ENCODE measurements around the gene CWF19L1.
"Not testable (repeated sequence)": the region's sequence is repeated elsewhere in the genome, so short reads cannot be mapped to it uniquely, and the experiment has no call there.

The CWF19L1 gene

DNA sequence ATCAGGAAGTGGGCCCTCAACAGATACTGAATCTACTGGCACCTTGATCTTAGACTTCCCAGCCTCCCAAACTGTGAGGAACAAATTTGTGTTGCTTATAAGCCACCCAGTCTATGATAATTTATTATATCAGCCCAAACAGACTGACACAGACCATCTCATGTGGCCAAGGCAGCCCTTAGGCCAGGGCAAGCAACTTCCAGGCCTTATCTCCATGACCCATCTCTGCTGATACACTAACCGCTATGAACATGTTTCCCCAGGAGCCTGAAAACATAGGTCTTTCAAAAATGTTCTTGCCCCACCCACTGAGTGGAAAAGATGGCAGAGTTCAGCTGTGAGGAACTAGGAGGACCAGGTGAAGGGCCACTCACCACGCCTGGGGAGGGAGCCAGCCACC lies 22.2 kb upstream of the CWF19L1 start:
- CTCF ChIA-PET: no interaction called here
- TF ChIP-seq SP1 (IDR thresholded peaks at IDR 0.05): no peak
- TF ChIP-seq ARNT (IDR thresholded peaks at IDR 0.05): no peak
- TF ChIP-seq L3MBTL2 (conservative IDR thresholded peaks at IDR 0.05): no peak
- TF ChIP-seq FOXM1 (IDR thresholded peaks at IDR 0.05; ENCODE audit: borderline replicate concordance): no peak
- TF ChIP-seq NFRKB (IDR thresholded peaks at IDR 0.05): no peak
- TF ChIP-seq ZNF384 (IDR thresholded peaks at IDR 0.05): no peak
- TF ChIP-seq ELF4 (IDR thresholded peaks at IDR 0.05): no peak
- no peak for TF ChIP-seq BHLHE40 (IDR thresholded peaks at IDR 0.05; ENCODE audit: borderline replicate concordance)
- no peak for TF ChIP-seq FOXK2 (IDR thresholded peaks at IDR 0.05)
- no peak for TF ChIP-seq TARDBP (IDR thresholded peaks at IDR 0.05)
- no peak for TF ChIP-seq FOXA1 (IDR thresholded peaks at IDR 0.05)
- no peak for TF ChIP-seq HDGF (IDR thresholded peaks at IDR 0.05; ENCODE audit: borderline replicate concordance)
- no peak for TF ChIP-seq CTBP1 (IDR thresholded peaks at IDR 0.05; ENCODE audit: borderline replicate concordance)
- no peak for TF ChIP-seq SUZ12 (IDR thresholded peaks at IDR 0.05)
- TF ChIP-seq LEF1 (IDR thresholded peaks at IDR 0.05; ENCODE audit: borderline replicate concordance): no peak
- no peak for DNase-seq (ENCODE audit: extremely low spot score)
- POLR2A ChIA-PET: interaction anchor here (1.4 kb wide), 1 partner anchor 56 kb away, joined by 3 read pairs; no protein-coding TSS in a partner anchor

DNA sequence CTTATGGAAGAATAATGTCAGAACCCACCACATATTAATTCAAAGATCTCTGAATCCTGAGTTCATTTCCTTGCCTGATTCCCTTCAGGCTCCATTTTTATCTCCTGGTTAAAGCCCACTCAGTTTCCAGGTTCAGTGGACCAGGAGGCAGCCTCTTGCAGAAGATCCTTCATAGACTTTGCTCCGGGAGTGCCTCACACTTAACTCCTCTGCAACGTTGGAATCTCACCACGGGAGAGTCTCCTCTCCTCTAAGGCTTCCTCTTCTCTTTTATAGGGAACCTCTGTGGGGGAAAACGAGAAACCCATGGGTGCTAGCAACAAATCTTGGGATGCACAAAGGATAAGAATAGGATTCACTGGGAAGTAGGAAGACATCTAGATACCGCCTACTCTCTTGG lies 20.8 kb upstream of the CWF19L1 start:
- no peak for DNase-seq (ENCODE audit: extremely low spot score)
- TF ChIP-seq NFRKB (IDR thresholded peaks at IDR 0.05) (no peak), FOXM1 (IDR thresholded peaks at IDR 0.05; ENCODE audit: borderline replicate concordance) (no peak), LEF1 (IDR thresholded peaks at IDR 0.05; ENCODE audit: borderline replicate concordance) (no peak), BHLHE40 (IDR thresholded peaks at IDR 0.05; ENCODE audit: borderline replicate concordance) (no peak), ELF4 (IDR thresholded peaks at IDR 0.05) (no peak), FOXA1 (IDR thresholded peaks at IDR 0.05) (no peak), SUZ12 (IDR thresholded peaks at IDR 0.05) (no peak), L3MBTL2 (conservative IDR thresholded peaks at IDR 0.05) (no peak), ZNF384 (IDR thresholded peaks at IDR 0.05) (no peak), ARNT (IDR thresholded peaks at IDR 0.05) (no peak), HDGF (IDR thresholded peaks at IDR 0.05; ENCODE audit: borderline replicate concordance) (no peak), CTBP1 (IDR thresholded peaks at IDR 0.05; ENCODE audit: borderline replicate concordance) (no peak), FOXK2 (IDR thresholded peaks at IDR 0.05) (no peak), SP1 (IDR thresholded peaks at IDR 0.05) (no peak), TARDBP (IDR thresholded peaks at IDR 0.05) (no peak)
- TF ChIP-seq, protein P1, sequence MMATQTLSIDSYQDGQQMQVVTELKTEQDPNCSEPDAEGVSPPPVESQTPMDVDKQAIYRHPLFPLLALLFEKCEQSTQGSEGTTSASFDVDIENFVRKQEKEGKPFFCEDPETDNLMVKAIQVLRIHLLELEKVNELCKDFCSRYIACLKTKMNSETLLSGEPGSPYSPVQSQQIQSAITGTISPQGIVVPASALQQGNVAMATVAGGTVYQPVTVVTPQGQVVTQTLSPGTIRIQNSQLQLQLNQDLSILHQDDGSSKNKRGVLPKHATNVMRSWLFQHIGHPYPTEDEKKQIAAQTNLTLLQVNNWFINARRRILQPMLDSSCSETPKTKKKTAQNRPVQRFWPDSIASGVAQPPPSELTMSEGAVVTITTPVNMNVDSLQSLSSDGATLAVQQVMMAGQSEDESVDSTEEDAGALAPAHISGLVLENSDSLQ (IDR thresholded peaks at IDR 0.05): no peak
- CTCF ChIA-PET: interaction anchor here (1.0 kb wide), 1 partner anchor 230 kb away, joined by 3 read pairs; no protein-coding TSS in a partner anchor
- POLR2A ChIA-PET: no interaction called here

DNA sequence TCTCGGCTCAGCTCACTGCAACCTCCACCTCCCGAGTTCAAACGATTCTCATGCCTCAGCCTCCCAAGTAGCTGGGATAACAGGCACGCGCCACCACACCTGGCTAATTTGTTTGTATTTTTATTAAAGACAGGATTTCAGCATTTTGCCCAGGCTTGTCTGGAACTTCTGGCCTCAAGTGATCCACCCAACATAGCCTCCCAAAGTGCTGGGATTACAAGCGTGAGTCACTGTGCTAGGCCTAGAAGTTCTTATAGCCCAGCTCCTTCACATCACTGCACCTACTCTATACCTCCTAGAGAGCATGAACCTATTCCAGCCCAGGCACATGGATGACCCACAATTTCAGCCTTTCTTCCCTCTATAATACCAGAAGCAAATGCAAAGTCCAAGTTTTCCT lies 20.3 kb upstream of the CWF19L1 start:
- CTCF ChIA-PET: interaction anchor here (1.0 kb wide), 1 partner anchor 231 kb away, joined by 3 read pairs; no protein-coding TSS in a partner anchor
- DNase-seq (ENCODE audit: extremely low spot score): no peak
- POLR2A ChIA-PET: interaction anchor here (1.2 to 2.4 kb wide), 3 partner anchors 9 to 86 kb away, joined by 3 to 25 read pairs (median 6); no protein-coding TSS in a partner anchor
- no peak for TF ChIP-seq CTBP1 (IDR thresholded peaks at IDR 0.05; ENCODE audit: borderline replicate concordance)
- no peak for TF ChIP-seq L3MBTL2 (conservative IDR thresholded peaks at IDR 0.05)
- TF ChIP-seq TARDBP (IDR thresholded peaks at IDR 0.05): no peak
- TF ChIP-seq FOXM1 (IDR thresholded peaks at IDR 0.05; ENCODE audit: borderline replicate concordance): no peak
- TF ChIP-seq, protein P1 (IDR thresholded peaks at IDR 0.05): no peak
- no peak for TF ChIP-seq ELF4 (IDR thresholded peaks at IDR 0.05)
- no peak for TF ChIP-seq LEF1 (IDR thresholded peaks at IDR 0.05; ENCODE audit: borderline replicate concordance)
- no peak for TF ChIP-seq FOXA1 (IDR thresholded peaks at IDR 0.05)
- TF ChIP-seq NFRKB (IDR thresholded peaks at IDR 0.05): no peak
- TF ChIP-seq SP1 (IDR thresholded peaks at IDR 0.05): no peak
- TF ChIP-seq HDGF (IDR thresholded peaks at IDR 0.05; ENCODE audit: borderline replicate concordance): no peak
- no peak for TF ChIP-seq SUZ12 (IDR thresholded peaks at IDR 0.05)
- no peak for TF ChIP-seq ZNF384 (IDR thresholded peaks at IDR 0.05)
- no peak for TF ChIP-seq ARNT (IDR thresholded peaks at IDR 0.05)
- no peak for TF ChIP-seq FOXK2 (IDR thresholded peaks at IDR 0.05)

DNA sequence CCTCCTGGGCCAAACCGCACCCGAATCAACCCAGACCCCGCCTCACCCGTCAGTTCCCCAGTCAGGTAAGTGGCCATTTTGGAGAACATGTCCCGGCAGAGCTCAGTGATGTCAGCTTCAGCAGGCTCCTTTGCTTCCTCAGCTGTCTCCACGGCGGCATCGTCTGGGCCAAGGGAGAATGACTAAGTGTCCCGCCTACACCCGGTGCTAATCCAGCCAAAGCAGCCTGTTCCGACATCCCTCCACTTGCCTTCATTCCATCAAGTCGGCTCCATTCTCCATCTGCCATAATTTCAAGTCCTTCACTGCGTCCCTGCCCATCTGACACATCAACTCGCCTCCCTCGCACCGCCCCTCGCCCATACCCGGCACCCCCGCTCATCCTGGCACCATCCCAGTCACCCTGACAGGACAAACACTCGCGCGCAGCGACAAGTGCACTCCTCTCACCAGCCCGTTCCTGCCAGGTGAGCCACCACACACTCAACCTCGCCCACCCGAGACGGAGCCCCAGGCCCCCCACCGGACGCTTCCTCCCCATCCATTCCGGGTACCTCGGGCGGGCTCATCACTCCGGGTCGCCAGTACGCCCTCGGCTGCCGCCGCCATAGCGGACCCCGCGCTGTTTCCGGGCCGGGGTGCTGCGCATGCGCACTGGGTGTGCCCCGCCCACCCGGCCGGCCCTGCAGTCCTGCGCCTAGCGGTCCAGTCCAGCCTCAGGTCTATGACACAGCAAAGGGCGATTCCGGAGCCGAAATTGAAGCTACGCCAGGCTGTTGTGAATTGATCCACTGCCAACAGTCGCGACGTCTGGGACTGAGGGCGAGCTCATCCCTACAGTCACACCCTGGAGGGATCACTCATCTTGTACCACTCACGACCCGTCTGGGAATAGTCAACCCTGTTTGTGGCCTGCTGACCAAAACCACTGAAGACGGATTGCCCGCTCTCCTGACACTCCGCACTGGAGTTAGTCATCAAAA lies 18.9 kb upstream of the CWF19L1 start, which contains the start of gene BLOC1S2:
TSS of gene BLOC1S2 (minus strand) at position 630 of the 983 bp plus-strand sequence. CDS start at position 609, 21 bp downstream.
- DNase-seq (ENCODE audit: extremely low spot score): peak; percentile 99

DNA sequence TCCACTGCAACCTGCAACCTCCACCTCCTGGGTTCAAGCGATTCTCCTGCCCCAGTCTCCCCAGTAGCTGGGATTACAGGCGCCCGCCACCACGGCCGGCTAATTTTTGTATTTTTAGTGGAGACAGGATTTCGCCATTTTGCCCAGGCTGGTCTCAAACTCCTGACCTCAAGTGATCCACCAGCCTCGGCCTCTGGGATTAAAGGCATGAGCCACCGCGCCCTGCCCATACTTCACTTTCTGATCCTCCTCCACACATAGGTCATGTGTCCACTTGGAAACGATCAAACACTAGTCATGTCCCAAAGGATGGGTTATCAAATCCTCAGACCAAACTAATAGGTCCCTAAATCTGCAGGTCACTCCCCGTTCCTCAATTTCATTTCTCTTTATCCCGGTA lies 17.9 kb upstream of the CWF19L1 start:
- POLR2A ChIA-PET: interaction anchor here (1.0 to 2.4 kb wide), 4 partner anchors 12 to 61 kb away, joined by 3 to 25 read pairs (median 10); partner anchors contain the start of gene SCD
- DNase-seq (ENCODE audit: extremely low spot score); CTCF ChIA-PET: not testable (repeated sequence)

More for the DNA sequence above, 18.9 kb upstream of the CWF19L1 start, which contains the start of gene BLOC1S2:
- TF ChIP-seq ELF4 (IDR thresholded peaks at IDR 0.05) (peak; percentile 45; the same call in 1 of the 2 replicates), HDGF (IDR thresholded peaks at IDR 0.05; ENCODE audit: borderline replicate concordance) (0 out of 2 replicates have a peak, but pooled peaks have one; percentile 43), ZNF384 (IDR thresholded peaks at IDR 0.05) (no peak)
- ChIA-PET CTCF (no interaction called here), POLR2A (interaction anchor here (0.6 to 2.4 kb wide), 13 partner anchors 11 to 440 kb away, joined by 3 to 25 read pairs (median 3); partner anchors contain the start of genes CWF19L1 and PKD2L1)

DNA sequence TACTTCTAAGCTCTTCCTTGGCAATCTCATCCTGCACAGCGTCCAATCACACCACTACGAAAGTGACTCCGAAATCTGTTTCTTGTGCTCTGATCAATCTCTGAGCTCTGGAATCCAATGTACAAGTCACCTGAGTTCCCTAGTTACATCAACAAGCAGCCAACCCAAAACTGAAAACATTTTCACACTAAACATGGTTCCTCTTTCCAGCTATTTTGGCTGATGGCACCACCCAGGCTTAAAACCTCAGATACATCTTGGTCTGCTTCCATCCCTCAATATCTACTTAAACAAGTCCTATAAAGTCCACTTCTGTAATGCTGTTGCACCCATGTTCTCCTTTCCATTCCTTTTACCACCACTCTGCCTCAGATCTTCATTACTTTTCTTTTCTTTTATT lies 15.5 kb upstream of the CWF19L1 start:
- TF ChIP-seq TARDBP (IDR thresholded peaks at IDR 0.05) (no peak), ZNF384 (IDR thresholded peaks at IDR 0.05) (no peak), FOXA1 (IDR thresholded peaks at IDR 0.05) (no peak), ARNT (IDR thresholded peaks at IDR 0.05) (no peak), SUZ12 (IDR thresholded peaks at IDR 0.05) (no peak), HDGF (IDR thresholded peaks at IDR 0.05; ENCODE audit: borderline replicate concordance) (no peak), LEF1 (IDR thresholded peaks at IDR 0.05; ENCODE audit: borderline replicate concordance) (no peak), L3MBTL2 (conservative IDR thresholded peaks at IDR 0.05) (no peak), BHLHE40 (IDR thresholded peaks at IDR 0.05; ENCODE audit: borderline replicate concordance) (no peak), SP1 (IDR thresholded peaks at IDR 0.05) (no peak), CTBP1 (IDR thresholded peaks at IDR 0.05; ENCODE audit: borderline replicate concordance) (no peak)
- DNase-seq (ENCODE audit: extremely low spot score): no peak
- POLR2A ChIA-PET: interaction anchor here (0.6 to 1.1 kb wide), 2 partner anchors 16 to 434 kb away, joined by 3 read pairs; no protein-coding TSS in a partner anchor
- CTCF ChIA-PET: no interaction called here

DNA sequence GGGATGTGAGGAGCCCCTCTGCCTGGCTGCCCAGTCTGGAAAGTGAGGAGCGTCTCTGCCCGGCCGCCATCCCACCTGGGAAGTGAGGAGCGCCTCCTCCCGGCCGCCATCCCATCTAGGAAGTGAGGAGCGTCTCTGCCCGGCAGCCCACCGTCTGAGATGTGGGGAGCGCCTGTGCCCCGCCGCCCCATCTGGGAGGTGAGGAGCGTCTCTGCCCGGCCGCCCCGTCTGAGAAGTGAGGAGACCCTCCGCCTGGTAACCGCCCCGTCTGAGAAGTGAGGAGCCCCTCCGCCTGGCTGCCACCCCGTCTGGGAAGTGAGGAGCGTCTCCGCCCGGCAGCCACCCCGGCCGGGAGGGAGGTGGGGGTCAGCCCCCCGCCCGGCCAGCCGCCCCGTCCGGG lies 9.5 kb upstream of the CWF19L1 start:
- DNase-seq (ENCODE audit: extremely low spot score); CTCF ChIA-PET; POLR2A ChIA-PET: not testable (repeated sequence)

Data from HEK293T (cell line).